ENCODE results near the gene KLHL7.

Gene KLHL7

GRCh38 chr7:23105644-23106056 lies at the start of gene KLHL7:
TSS of gene KLHL7 (plus strand) at chr7:23105785. CDS start at chr7:23106027, 242 bp downstream.
- peak; percentile 98 for DNase-seq

GRCh38 chr7:23058408-23059096 lies 47.0 kb upstream of the KLHL7 start:
- peak; percentile 48 for DNase-seq

- no peak for DNase-seq
Measured at GRCh38 chr7:23061327-23061726, 44.3 kb upstream of the KLHL7 start.

- DNase-seq = no peak
Measured at GRCh38 chr7:23062452-23062851, 43.1 kb upstream of the KLHL7 start.

GRCh38 chr7:23065974-23066373 lies 39.6 kb upstream of the KLHL7 start:
- no peak for DNase-seq

GRCh38 chr7:23067271-23067670 lies 38.3 kb upstream of the KLHL7 start:
- no peak for DNase-seq

- DNase-seq = no peak
Measured at GRCh38 chr7:23072048-23072447, 33.5 kb upstream of the KLHL7 start.

- DNase-seq = no peak
Measured at GRCh38 chr7:23072922-23073321, 32.7 kb upstream of the KLHL7 start.

GRCh38 chr7:23074443-23075261 lies 30.9 kb upstream of the KLHL7 start:
- no peak for DNase-seq

- DNase-seq = no peak
Measured at GRCh38 chr7:23075571-23075970, 30.0 kb upstream of the KLHL7 start.

GRCh38 chr7:23076772-23077171 lies 28.8 kb upstream of the KLHL7 start:
- no peak for DNase-seq

- DNase-seq = no peak
Measured at GRCh38 chr7:23093111-23093510, 12.5 kb upstream of the KLHL7 start.

GRCh38 chr7:23093546-23093945 lies 12.0 kb upstream of the KLHL7 start:
- no peak for DNase-seq

- DNase-seq = no peak
Measured at GRCh38 chr7:23096518-23097290, 8.9 kb upstream of the KLHL7 start.

- no peak for DNase-seq
Measured at GRCh38 chr7:23098029-23098428, 7.6 kb upstream of the KLHL7 start.

GRCh38 chr7:23098460-23098859 lies 7.1 kb upstream of the KLHL7 start:
- no peak for DNase-seq

- DNase-seq = peak; percentile 65
Measured at GRCh38 chr7:23100697-23101096, 4.9 kb upstream of the KLHL7 start.

GRCh38 chr7:23105086-23105643 lies 420 bp upstream of the KLHL7 start:
- peak; percentile 52 for DNase-seq

GRCh38 chr7:23106057-23106822 lies 655 bp downstream of the KLHL7 start:
- DNase-seq = peak; percentile 85

- peak; percentile 6 for DNase-seq
Measured at GRCh38 chr7:23106823-23107663, 1.5 kb downstream of the KLHL7 start.

- DNase-seq = no peak
Measured at GRCh38 chr7:23107781-23108180, 2.2 kb downstream of the KLHL7 start.
